GM18520 (cell line): ENCODE data around the gene STARD4.

Experiments used
- ATAC-seq: cut with Tn5 transposase; IDR thresholded peaks from one replicate; pipeline ENCODE4 v1.9.1; 2021; ENCODE audit not compliant: unreplicated experiment

Gene STARD4

GRCh38 chr5:111512375-111513130 is at the start of gene STARD4:
TSS of gene STARD4 (minus strand) at chr5:111512535. CDS start at chr5:111507433, 5,102 bp downstream.
- ATAC-seq: peak; percentile 85

DNA sequence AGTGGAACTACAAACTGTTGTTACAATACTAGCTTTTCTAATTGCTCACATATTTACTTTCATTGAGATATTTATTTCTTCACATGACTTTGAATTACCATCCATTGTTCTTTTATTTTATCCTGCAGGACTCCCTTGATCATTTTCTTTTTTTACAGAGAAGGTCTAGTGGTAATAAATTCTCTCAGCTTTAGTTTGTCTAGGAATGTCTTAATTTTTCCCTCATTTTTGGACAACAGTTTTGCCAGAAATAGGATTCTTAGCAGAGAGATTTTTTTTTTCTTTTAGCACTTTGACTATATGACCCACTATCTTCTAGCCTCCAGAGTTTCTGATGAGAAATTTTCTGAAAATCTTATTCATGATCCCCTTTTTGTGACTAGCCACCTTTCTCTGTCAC is 47.3 kb upstream of the STARD4 start:
- ATAC-seq: no peak

GRCh38 chr5:111557686-111558085 is 45.4 kb upstream of the STARD4 start:
- no peak for ATAC-seq

DNA sequence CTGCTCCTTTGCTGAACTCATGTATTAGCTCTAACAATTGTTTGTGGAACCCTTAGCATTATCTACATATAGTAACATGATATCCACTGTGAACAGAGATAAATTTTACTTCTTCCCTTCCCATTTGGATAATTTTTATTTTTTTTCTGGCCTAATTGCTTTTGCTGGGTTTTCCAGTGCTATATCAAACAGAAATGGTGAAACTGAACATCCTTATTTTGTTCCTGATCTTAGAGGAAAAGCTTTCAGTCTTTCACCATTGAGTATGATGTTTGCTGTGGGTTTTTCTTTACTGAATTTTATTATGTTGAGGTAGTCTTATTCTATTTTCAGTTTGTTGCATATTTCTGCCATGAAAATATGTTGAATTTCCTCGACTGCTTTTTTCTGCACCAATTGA is 44.8 kb upstream of the STARD4 start:
- no peak for ATAC-seq

DNA sequence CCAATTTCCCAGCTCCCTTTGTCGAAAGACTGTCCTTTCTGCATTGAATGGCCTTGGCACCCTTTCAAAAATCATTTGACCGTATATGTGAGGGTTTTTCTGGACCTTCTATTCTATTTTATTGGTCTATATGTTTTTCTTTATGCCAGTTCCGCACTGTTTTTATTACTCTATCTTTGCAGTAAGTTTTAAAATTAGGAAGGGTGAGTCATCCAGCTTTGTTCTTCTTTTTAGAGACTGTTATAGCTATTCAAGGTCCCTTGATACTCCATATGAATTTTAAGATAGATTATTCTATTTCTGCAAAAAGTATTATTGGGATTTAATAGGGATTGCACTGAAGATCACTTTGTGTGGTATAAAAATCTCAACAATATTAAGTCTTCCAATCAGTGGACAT is 44.2 kb upstream of the STARD4 start:
- ATAC-seq: no peak

GRCh38 chr5:111555760-111556159 is 43.4 kb upstream of the STARD4 start:
- ATAC-seq: no peak

DNA sequence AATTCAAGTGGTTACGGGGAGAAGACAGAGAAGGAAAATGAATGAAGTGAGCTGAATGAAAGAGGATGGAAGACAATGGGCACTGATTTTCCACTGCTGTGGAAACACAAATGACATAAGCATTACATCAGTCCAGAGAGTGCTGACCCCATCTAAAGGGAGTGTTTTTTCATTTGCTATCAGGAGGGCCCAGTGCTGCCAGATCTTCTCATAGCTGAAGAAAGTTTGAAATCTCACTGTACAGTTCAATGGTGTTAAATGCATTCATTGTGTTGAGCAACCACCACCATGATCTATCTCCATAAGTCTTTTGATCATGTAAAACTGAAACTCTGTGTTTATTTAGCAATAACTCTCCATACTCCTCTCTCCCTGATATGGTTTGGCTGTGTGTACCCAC is 41.5 kb upstream of the STARD4 start:
- no peak for ATAC-seq

GRCh38 chr5:111552896-111553295 is 40.6 kb upstream of the STARD4 start:
- no peak for ATAC-seq

DNA sequence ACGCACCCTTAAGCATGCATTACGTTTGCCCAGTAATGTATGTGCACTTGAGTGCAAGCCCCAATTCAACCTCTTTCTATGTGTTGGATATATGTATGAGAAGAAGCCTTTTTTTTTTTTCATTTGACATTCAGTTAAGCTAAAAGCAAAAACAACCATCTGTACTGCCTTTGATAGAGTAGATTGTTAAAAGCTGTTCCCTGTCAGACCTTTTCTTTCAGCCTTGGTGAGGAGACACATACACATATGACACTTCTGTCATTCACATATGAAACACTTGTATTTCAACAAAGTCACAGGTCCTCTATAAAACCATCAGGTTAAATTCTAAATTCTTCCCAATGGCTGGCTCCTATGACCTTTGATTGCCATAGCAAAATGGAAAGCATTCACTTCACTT is 40.2 kb upstream of the STARD4 start:
- no peak for ATAC-seq

GRCh38 chr5:111551569-111552275 is 39.4 kb upstream of the STARD4 start:
- ATAC-seq: no peak

- no peak for ATAC-seq
Observed at GRCh38 chr5:111551161-111551560, 38.8 kb upstream of the STARD4 start.

DNA sequence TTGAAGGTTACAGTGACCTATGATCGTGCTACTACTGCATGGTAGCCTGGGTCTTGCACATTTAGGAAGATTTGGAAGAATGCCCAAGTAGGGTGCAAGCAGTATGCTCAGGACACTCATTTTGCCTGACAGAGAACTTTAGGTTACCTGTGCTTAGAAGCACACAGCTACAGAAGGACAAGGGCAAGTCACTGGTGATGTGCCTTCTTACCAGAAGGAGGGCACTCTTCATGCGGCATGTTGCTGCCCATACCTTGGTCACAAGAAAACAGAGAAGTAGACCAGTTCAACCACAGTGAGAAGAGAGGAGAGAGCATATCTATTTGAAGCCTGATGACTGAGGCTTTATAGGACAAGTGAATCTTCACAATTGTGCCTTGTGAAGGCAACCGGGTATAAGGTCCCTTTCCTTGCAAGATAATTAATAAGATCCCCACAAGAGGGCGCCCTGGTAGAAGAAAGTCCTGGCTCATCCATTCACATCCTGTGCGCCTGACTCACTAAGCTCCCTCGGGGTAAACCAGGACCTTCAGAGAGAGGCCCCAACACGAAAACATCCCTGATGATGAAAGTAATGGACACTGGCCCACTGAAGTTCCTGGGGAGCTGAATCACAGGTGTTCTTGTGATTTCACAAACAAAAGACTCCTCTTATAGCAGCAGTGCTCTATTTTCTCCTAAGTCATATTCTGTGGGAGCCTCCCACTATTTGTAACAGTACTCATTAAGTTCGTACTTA is 38.1 kb upstream of the STARD4 start:
- peak; percentile 51 for ATAC-seq

DNA sequence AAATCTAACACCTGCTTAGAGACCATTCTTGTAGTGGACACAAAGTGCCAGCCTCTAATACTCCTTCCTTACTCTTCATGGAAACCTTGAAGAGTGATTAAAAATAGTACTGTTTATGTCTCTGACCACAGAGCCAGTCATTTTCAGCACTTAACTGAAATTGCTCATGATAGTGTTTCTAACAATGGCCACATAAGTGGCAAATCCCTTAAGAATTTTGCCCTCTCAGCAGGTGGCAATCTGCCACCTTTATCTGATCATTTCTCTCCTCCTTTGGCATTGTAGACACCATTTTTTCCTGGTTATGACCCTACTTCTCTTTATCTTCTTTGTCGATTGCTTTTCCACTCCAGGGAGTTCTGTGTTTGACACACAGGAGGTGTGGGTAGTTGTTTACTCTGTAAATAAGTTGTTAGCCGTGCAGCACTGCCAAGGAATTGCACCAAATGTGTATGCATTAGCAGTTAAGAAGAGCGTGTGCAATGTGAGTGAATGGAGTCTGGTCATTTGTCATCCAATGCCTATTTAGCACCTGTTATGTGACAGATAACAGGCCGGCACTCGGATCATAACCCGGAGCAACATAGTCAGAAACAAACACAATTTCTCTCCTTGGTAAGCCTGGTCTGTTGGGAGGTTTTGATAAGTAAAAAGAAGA is 36.8 kb upstream of the STARD4 start:
- ATAC-seq: no peak

GRCh38 chr5:111548348-111548950 is 36.1 kb upstream of the STARD4 start:
- no peak for ATAC-seq

DNA sequence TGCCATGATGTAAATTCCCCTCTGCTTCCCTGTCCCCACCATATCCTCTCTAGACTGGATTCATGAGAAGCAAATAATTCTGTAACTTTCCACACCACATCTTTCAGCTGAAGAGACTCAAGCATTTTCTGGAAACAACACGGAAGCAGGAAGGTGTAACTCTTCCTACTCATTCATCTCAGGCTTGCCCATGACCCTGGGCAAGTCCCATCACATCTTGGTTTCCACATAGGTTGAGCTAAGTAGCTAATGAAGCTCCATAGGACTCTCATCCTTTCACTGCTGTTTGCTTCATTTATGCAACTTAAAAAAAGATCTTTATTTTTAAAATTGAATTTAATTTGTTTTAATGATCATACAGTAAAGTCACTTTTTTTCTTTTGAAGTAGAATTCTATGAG is 32.7 kb upstream of the STARD4 start:
- no peak for ATAC-seq

DNA sequence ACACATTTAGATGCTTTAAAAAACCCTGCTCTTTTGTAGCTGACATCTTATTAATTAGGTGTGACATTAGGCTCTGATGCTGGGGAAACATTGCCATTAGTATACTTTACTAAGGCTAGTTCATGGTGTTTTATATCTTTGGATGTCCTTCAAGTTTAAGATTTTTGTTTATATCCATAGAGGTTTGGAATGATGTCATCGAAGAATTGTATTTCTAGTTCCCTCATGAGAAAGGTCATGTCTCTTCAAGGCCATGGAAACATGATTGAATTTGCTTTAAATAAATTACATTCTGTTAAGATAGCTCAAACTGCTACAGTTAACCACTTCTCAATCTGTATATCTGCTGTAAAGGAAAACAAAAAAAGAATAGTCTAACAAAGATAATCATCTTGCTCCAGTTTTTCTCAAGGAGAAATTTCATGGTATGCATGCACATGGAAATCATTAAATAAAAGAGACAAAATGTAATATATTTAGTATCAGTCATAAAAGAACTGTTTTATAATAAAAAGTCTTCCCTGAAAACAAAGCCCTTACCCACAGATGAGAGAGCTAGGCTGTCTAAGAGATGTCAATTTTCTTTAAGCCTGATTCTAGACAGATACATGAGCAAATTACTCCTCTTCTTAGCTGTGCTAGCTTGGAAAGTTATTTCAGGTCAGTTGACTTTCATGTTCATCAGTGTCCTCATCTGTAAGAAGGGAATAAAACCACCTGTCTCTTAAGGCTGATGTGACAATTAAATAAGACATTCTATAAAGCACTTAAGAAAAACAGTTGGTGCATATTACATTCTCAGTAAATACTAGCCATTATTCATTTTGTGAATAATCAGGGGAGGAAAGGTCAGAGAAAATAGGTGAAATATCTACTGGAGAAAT is 25.0 kb upstream of the STARD4 start:
- ATAC-seq: no peak

- no peak for ATAC-seq
Observed at GRCh38 chr5:111535879-111536549, 23.7 kb upstream of the STARD4 start.

DNA sequence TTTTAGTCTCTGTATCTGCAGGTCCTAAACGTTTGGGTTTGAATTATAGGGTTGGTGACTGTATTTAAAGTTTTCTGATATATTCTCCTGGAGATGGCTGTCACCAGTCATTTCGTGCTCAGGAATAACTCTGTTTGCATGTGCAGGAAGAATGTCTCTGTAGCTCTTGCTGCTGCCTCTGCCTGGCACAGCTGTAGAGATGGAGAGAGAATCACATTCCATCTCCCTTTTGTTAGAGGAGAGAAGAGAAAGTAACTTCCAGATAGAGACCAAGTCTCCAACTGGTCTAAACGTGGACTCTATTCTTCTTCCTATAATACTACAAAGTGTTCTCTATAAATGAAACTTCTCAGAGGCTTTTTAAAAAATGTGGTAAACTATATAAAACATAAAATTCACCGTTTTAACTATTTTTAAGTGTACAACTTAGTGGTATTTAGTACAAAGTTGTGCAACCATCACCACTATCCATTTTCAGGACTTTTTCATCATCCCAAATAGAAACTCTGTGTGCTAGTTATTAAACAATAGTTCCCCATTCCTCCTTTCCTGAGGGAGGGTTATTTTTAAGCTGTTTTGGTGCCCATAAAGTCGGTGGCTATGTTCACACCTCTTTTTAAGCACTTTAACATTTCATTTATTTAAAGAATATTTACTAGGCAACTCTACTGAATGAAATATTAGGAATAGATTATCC is 20.7 kb upstream of the STARD4 start:
- ATAC-seq: no peak

DNA sequence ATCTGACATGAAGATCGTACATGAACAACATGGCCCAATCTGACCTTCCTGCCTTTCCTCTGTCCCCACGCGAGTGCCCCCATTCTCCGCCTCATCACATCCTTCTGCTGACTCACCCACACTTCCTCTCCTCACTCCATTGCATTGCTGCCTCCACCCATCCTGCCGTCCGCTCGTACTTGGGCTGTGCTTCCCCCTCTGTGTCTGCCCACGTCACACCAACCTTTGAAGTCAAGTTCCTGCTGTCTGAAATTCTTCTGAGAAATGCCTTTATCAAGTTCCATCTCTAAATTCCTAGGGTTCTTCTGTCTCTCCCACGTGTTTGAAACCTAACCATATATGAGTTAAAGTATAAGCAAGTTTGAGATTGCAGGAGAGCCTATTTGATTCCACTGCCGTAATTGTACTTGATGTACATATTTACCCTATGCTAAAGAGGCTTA is 18.0 kb upstream of the STARD4 start:
- ATAC-seq: no peak
